Neural cell (in vitro differentiated cells): ENCODE measurements around the gene SOX13. TPM values are rescaled to one million over a fixed set of nuclear protein-coding genes. Genes with fewer than 3 reads are reported as not detected.

Experiments used
- H2AFZ ChIP-seq: fragments of 200-600, 300-800 bp; sonication (generic), shearing (Covaris generic); 2 replicates; pipeline ENCODE4 v1.6.0; 2014; ENCODE audit warnings: low read depth, mild to moderate bottlenecking, antibody characterized with exemption, low read length, moderate library complexity
- H3F3A ChIP-seq: fragments of 200-600 bp; shearing (Covaris generic); 2 replicates; pipeline ENCODE4 v1.6.1; 2016; ENCODE audit warnings: mild to moderate bottlenecking, moderate library complexity, mixed read lengths, antibody characterized with exemption, low read length; ENCODE audit not compliant: insufficient read depth, poor library complexity, severe bottlenecking
- H3K27ac ChIP-seq: fragments of 200-600, 300-800 bp; sonication (generic), shearing (Covaris generic); 2 replicates; pipeline ENCODE4 v1.5.1; 2014; ENCODE audit warnings: mild to moderate bottlenecking, low read length, moderate library complexity
- H3K27me3 ChIP-seq: fragments of 300-800, 200-600 bp; sonication (generic), shearing (Covaris generic); 2 replicates; pipeline ENCODE4 v1.6.0; 2014; ENCODE audit warnings: mild to moderate bottlenecking, low read depth, low read length, moderate library complexity; ENCODE audit not compliant: insufficient read depth
- H3K36me3 ChIP-seq: fragments of 300-800, 200-600 bp; sonication (generic), shearing (Covaris generic); 2 replicates; pipeline ENCODE4 v1.5.1; 2014; ENCODE audit warnings: mild to moderate bottlenecking, antibody characterized with exemption, low read length, moderate library complexity; ENCODE audit not compliant: insufficient read depth
- H3K4me2 ChIP-seq: fragments of 300-800, 200-600 bp; sonication (generic), shearing (Covaris generic); 2 replicates; pipeline ENCODE4 v1.6.0; 2014; ENCODE audit warnings: mild to moderate bottlenecking, low read length
- H3K4me3 ChIP-seq: fragments of 300-800, 200-600 bp; sonication (generic), shearing (Covaris generic); 2 replicates; pipeline ENCODE4 v1.5.1; 2014; ENCODE audit warnings: mild to moderate bottlenecking, low read length, moderate library complexity
- H3K79me2 ChIP-seq: fragments of 200-600 bp; shearing (Covaris generic); replicated peaks from 2 replicates; pipeline ENCODE4 v1.6.0; 2014; ENCODE audit warnings: mild to moderate bottlenecking, low read length, moderate library complexity; ENCODE audit not compliant: insufficient read depth
- H3K9ac ChIP-seq: fragments of 300-800, 200-600 bp; sonication (generic), shearing (Covaris generic); 2 replicates; pipeline ENCODE4 v1.6.1; 2016; ENCODE audit warnings: mild to moderate bottlenecking, low read length, mixed read lengths
- H3K9me2 ChIP-seq: fragments of 200-600 bp; shearing (Covaris generic); 2 replicates; pipeline ENCODE4 v1.6.1; 2016; ENCODE audit warnings: mild to moderate bottlenecking, low read length, mixed read lengths; ENCODE audit not compliant: insufficient read depth
- H3K9me3 ChIP-seq: fragments of 200-600, 300-800 bp; sonication (generic), shearing (Covaris generic); 2 replicates; pipeline ENCODE4 v1.6.1; 2016; ENCODE audit warnings: mild to moderate bottlenecking, mixed run types, low read length, moderate library complexity, mixed read lengths
- H4K20me1 ChIP-seq: fragments of 200-600 bp; shearing (Covaris generic); 2 replicates; pipeline ENCODE4 v1.6.1; 2016; ENCODE audit warnings: mild to moderate bottlenecking, mixed run types; ENCODE audit not compliant: insufficient read depth
- CTCF ChIP-seq: fragments of 450-650 bp; IDR thresholded peaks from 2 replicates; pipeline ENCODE4 v1.5.1; 2014; ENCODE audit warnings: antibody characterized with exemption, mild to moderate bottlenecking, moderate library complexity; ENCODE audit not compliant: poor library complexity, severe bottlenecking
- EP300 ChIP-seq: fragments of 450-650 bp; conservative IDR thresholded peaks from 2 replicates; pipeline ENCODE4 v1.6.1; 2014; ENCODE audit warnings: antibody characterized with exemption, mild to moderate bottlenecking, moderate library complexity; ENCODE audit not compliant: poor library complexity, severe bottlenecking
- EZH2 ChIP-seq: fragments of 200-600, 300-800 bp; shearing (Covaris generic), sonication (generic); IDR thresholded peaks from 2 replicates; pipeline ENCODE4 v1.6.1; 2014; ENCODE audit warnings: antibody characterized with exemption, low read length, borderline replicate concordance, mild to moderate bottlenecking; ENCODE audit not compliant: insufficient read depth, poor library complexity, severe bottlenecking
- MXI1 ChIP-seq: fragments of 450-650 bp; conservative IDR thresholded peaks from 2 replicates; pipeline ENCODE4 v1.6.1; 2014; ENCODE audit warnings: antibody characterized with exemption, mild to moderate bottlenecking; ENCODE audit not compliant: poor library complexity, severe bottlenecking
- POLR2AphosphoS5 ChIP-seq: IDR thresholded peaks from 2 replicates; pipeline ENCODE4 v1.6.1; 2012
- RAD21 ChIP-seq: fragments of 450-650 bp; conservative IDR thresholded peaks from 2 replicates; pipeline ENCODE4 v1.6.1; 2014; ENCODE audit warnings: antibody characterized with exemption, mild to moderate bottlenecking, moderate library complexity
- REST ChIP-seq: IDR thresholded peaks from 2 replicates; pipeline ENCODE4 v1.6.1; 2012; ENCODE audit warnings: borderline replicate concordance
- SMC3 ChIP-seq: fragments of 450-650 bp; conservative IDR thresholded peaks from 2 replicates; pipeline ENCODE4 v1.6.1; 2014; ENCODE audit warnings: antibody characterized with exemption, mild to moderate bottlenecking, moderate library complexity; ENCODE audit not compliant: poor library complexity
- TAF1 ChIP-seq: IDR thresholded peaks from 2 replicates; pipeline ENCODE4 v1.6.1; 2012; ENCODE audit warnings: low read depth
- polyA plus RNA-seq: library from polyadenylated mRNA; depleted of rRNA; stranded (reverse); fragments of >200 nt; gene quantifications from 2 replicates; pipeline ENCODE4 v1.2.3, GENCODE V29; 2014

SOX13 gene
- polyA plus RNA-seq, 1 donor from 2014 or later, result 1.7 TPM

- TF ChIP-seq SMC3, result no peak
- TF ChIP-seq TAF1, result no peak
- TF ChIP-seq EP300, result no peak
- no peak for TF ChIP-seq RAD21
- TF ChIP-seq EZH2, result no peak
- TF ChIP-seq MXI1, result no peak
- no peak for TF ChIP-seq POLR2AphosphoS5
- no peak for TF ChIP-seq REST
- TF ChIP-seq CTCF, result no peak
- H3K9ac ChIP-seq, result no peak overlapping the region
- H3K27ac ChIP-seq, result no peak overlapping the region
- H3F3A ChIP-seq, result no peaks in the 10 kb centered on the region
- no peaks in the 10 kb centered on the region for H3K9me2 ChIP-seq
- H3K36me3 ChIP-seq, result no peaks in the 10 kb centered on the region
- no peak overlapping the region for H2AFZ ChIP-seq
- H3K4me3 ChIP-seq, result no peak overlapping the region
- H3K79me2 ChIP-seq, result no peaks in the 10 kb centered on the region
- no peaks in the 10 kb centered on the region for H3K27me3 ChIP-seq
- no peak overlapping the region for H3K4me2 ChIP-seq
- no peaks in the 10 kb centered on the region for H4K20me1 ChIP-seq
- no peaks in the 10 kb centered on the region for H3K9me3 ChIP-seq
Observed at GRCh38 chr1:204053893-204054292, 19.0 kb upstream of the SOX13 start.

- H3K9me2 ChIP-seq, result no peaks in the 10 kb centered on the region
- no peak overlapping the region for H3K9ac ChIP-seq
- no peaks in the 10 kb centered on the region for H3F3A ChIP-seq
- H3K79me2 ChIP-seq, result no peaks in the 10 kb centered on the region
- no peaks in the 10 kb centered on the region for H3K27me3 ChIP-seq
- no peak overlapping the region for H3K4me3 ChIP-seq
- no peaks in the 10 kb centered on the region for H4K20me1 ChIP-seq
- no peak for TF ChIP-seq EP300
- no peak for TF ChIP-seq EZH2
- TF ChIP-seq TAF1, result no peak
- TF ChIP-seq REST, result no peak
- TF ChIP-seq CTCF, result no peak
- no peak for TF ChIP-seq POLR2AphosphoS5
- TF ChIP-seq SMC3, result no peak
- no peak for TF ChIP-seq MXI1
- no peak for TF ChIP-seq RAD21
- H2AFZ ChIP-seq, result no peak overlapping the region
- no peaks in the 10 kb centered on the region for H3K36me3 ChIP-seq
- H3K4me2 ChIP-seq, result no peak overlapping the region
- H3K9me3 ChIP-seq, result no peaks in the 10 kb centered on the region
- no peak overlapping the region for H3K27ac ChIP-seq
Observed at GRCh38 chr1:204059970-204060369, 12.9 kb upstream of the SOX13 start.
